A549 treated with AZD2906 at 1 μM for 4 hours (cell line): ENCODE results near the gene ZNF670. TPM values are rescaled to one million over a fixed set of nuclear protein-coding genes. Genes with fewer than 3 reads are reported as not detected.

Source experiments
- total RNA-seq: library from RNA; stranded (reverse); fragments of 200-300 nt; extraction: Qiagen RNA extraction; gene quantifications from 5 replicates; pipeline ENCODE4 v1.2.3, GENCODE V29; 2022

Gene ZNF670
- total RNA-seq: 2.9 to 4.3 TPM (median 3.0 TPM) in 5 replicates

GRCh38 chr1:247078258-247079140, at the start of gene ZNF670:
TSS of gene ZNF670 (minus strand) at chr1:247078811. CDS start at chr1:247078596, 215 bp downstream.

GRCh38 chr1:247103859-247104591, 25.4 kb upstream of the ZNF670 start, which contains the start of gene ZNF669:
TSS of gene ZNF669 (minus strand) at chr1:247104356. CDS start at chr1:247104199, 157 bp downstream.

Other genes starting within 250 kb of the ZNF670 start
- 21.6 to 34.8 TPM (median 25.9 TPM) in 5 replicates for gene AHCTF1, start 146.9 kb downstream of the ZNF670 start, total RNA-seq
- 2.0 to 3.1 TPM (median 2.4 TPM) in 5 replicates for gene ZNF695, start 70.8 kb downstream of the ZNF670 start, total RNA-seq
- gene ZNF669, start 25.5 kb upstream of the ZNF670 start, total RNA-seq: 3.0 to 4.5 TPM (median 3.7 TPM) in 5 replicates
- 3.8 to 5.9 TPM (median 4.3 TPM) in 5 replicates for gene ZNF124, start 93.2 kb upstream of the ZNF670 start, total RNA-seq
- not detected in 5 replicates for gene VN1R5, start 177.3 kb upstream of the ZNF670 start, total RNA-seq